Measurements from ENCODE around the gene YDJC.
"Not testable (repeated sequence)": the region's sequence is repeated elsewhere in the genome, so short reads cannot be mapped to it uniquely, and the experiment has no call there.

Gene YDJC

DNA sequence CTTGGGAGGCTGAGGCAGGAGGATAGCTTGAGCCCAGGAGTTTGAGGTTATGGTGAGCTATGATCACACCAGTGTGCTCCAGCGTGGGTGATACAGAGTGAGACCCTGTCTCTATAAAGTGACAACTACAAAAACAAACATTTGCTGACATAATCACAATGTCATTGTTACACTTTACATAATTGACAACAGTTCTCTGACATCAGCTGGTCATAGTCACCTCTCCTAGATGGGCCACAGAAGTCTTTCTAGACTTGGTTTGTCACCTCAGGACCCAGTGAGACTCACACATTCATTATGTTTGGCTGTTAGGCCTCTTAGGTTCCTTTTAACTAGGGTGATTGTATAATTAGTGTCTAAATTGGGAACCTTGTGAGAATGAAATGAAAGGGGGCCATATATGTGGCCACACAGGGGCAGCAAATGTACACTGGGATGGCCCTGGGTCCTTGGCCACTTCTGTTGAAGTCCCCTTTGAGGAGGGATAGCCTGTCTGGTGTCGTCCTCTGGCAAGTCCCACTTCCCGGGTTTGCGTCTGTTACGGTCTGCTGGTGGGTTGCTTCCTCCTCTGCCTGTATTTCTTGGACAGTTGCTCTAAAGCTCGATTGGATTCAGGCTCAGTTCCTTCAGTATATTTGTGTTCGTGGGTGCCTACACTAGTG lies 30.2 kb upstream of the YDJC start:
- no peak overlapping the region for H3K4me3 Mint-ChIP-seq
- no peaks in the 10 kb centered on the region for H3K9me3 Mint-ChIP-seq
- no peaks in the 10 kb centered on the region for H3K36me3 Mint-ChIP-seq (ENCODE audit: low read depth)
- H3K27me3 Mint-ChIP-seq = no peaks in the 10 kb centered on the region
- peaks cover 23% of the 10 kb centered on the region for H3K4me1 Mint-ChIP-seq (ENCODE audit: low read depth)
- H3K27ac Mint-ChIP-seq = no peak overlapping the region

DNA sequence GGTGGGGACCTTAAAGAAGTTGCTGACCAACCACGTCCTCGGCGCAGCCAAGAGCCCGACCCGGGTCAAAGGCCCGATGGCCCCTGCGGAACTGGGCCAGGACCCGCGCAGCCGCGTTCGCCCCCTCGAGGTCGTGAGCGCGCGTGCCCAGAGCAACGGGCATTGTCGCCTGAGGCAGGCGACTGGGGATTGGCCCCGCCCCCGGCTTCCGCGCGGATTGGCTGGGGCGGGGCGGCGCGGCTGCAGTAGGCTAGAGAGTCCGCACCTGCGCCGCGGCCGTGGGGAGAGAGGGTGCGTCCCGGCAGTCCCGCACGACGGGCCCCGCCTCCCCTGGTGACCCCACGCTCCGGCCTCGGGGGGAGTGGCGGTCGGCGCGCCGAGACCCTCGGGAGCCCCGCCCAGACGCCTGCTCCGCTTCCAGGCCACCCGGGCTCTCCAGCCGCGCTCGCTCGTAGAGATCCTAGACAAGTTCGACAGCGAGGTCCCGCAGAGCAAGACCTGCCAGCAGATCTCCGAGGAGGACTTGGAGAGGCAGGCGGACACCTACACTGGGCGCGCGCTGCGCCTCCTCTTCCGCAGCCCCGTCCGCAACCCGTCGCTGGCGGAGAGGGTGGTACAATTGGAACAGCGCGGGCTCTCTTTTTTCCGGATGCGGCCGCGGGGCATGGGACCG lies 27.7 kb upstream of the YDJC start:
- Mint-ChIP-seq H3K27me3 (no peaks in the 10 kb centered on the region), H3K4me1 (ENCODE audit: low read depth) (peaks cover 21% of the 10 kb centered on the region), H3K9me3 (no peaks in the 10 kb centered on the region), H3K27ac (no peak overlapping the region), H3K36me3 (ENCODE audit: low read depth) (no peaks in the 10 kb centered on the region), H3K4me3 (peak overlapping the region; percentile 82)

DNA sequence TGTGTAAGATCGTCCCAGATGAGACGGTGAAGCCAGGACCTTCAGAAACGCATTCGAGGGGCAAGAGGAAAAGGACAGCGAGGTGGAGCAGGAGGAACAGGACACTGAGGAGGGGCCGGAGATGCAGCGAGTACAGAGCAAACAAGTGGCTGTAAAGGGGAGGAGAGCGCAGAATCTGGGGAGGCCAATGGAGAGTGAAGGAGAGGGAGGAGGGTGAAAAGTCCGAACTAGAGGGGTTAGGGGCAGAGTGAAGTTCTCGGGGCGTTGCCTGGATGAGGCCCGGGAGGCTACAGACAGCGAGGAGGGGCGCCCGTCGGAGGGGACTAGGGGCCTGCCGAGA lies 27.2 kb upstream of the YDJC start:
- Mint-ChIP-seq H3K27me3 (no peaks in the 10 kb centered on the region), H3K4me3 (peak overlapping the region; percentile 64), H3K27ac (no peak overlapping the region), H3K4me1 (ENCODE audit: low read depth) (peaks cover 21% of the 10 kb centered on the region), H3K36me3 (ENCODE audit: low read depth) (no peaks in the 10 kb centered on the region), H3K9me3 (no peaks in the 10 kb centered on the region)

DNA sequence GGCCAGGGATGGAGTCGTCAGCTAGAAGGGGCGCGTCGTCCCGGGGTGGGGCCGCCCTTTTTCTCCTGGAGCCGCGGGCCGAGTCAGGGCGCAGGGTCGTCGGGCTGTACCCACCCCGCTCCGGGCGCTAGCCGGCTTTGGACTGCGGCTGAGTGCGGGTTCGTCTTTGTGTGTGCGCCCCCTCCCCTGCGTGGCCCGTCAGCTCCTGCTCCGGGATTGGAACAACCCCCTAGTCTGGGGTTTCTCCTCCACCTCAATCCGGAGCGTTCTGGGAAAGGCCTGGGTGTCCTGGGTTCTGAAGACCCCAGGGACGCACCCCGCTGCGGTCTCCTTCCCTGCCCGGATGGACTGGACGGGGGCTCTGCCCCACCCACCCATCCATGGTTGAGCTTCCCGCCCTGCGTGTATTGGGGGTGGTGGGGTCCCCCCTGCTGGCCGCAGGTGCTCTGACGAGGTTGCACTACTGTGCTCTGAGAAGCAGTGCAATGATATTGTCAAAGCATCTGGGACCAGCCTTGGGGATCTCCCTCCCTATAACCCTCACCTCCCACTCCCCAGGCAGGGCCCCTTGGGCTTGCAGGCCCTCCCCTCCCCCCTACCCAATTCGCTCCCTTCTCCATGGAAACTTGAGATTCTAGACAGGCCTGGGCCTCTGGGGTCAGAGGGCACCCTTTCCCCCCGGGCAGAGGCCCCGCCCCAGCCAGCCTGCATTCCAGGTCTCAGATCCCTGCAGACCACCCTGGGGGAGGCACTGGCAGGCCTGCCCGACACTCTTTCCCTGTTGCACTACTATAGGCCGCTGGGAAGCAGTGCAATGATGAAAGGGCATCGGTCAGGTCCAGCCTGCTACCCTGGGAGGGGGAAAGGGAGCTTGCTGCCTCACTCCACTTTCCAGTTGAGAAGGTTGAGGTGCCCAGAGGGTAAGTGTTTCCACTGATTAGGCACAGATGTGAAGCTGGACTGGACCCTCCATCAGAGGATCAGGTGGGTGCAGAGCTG lies 23.0 kb upstream of the YDJC start:
- H3K27me3 Mint-ChIP-seq = no peaks in the 10 kb centered on the region
- H3K4me1 Mint-ChIP-seq (ENCODE audit: low read depth) = peaks cover 33% of the 10 kb centered on the region
- peak overlapping the region; percentile 84 for H3K4me3 Mint-ChIP-seq
- peaks cover 14% of the 10 kb centered on the region for H3K36me3 Mint-ChIP-seq (ENCODE audit: low read depth)
- no peak overlapping the region for H3K27ac Mint-ChIP-seq
- H3K9me3 Mint-ChIP-seq = no peaks in the 10 kb centered on the region

DNA sequence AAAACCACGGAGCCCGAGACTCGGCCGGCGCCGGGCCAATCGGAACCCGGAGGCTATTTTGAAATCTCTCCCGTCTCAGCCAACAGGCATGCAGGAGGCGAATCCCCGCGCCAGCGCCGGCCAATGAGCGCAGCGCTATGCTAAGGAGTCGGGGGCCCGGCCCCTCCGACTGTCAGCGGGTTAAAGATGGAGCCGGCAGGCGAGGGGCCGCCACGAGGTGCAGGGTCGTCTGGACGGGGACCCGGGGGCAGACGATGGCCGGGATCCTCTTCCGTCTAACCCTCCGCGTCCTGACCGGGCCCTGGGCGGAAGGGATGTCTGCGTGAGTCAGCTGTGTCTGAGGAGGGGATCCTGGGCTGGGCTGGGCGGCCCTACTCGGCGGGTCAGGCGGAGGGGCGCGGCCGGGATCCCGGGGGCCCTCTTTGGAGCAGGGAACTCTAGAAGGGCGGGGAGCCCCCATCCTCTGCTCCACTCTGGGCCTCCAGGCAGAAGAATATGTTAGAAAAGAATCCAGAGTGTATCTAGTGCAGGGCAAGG lies 22.3 kb upstream of the YDJC start:
- H3K4me3 Mint-ChIP-seq = peak overlapping the region; percentile 84
- H3K9me3 Mint-ChIP-seq = no peaks in the 10 kb centered on the region
- H3K36me3 Mint-ChIP-seq (ENCODE audit: low read depth) = peaks cover 14% of the 10 kb centered on the region
- H3K27ac Mint-ChIP-seq = peak overlapping the region; percentile 78
- no peaks in the 10 kb centered on the region for H3K27me3 Mint-ChIP-seq
- peaks cover 28% of the 10 kb centered on the region for H3K4me1 Mint-ChIP-seq (ENCODE audit: low read depth)

DNA sequence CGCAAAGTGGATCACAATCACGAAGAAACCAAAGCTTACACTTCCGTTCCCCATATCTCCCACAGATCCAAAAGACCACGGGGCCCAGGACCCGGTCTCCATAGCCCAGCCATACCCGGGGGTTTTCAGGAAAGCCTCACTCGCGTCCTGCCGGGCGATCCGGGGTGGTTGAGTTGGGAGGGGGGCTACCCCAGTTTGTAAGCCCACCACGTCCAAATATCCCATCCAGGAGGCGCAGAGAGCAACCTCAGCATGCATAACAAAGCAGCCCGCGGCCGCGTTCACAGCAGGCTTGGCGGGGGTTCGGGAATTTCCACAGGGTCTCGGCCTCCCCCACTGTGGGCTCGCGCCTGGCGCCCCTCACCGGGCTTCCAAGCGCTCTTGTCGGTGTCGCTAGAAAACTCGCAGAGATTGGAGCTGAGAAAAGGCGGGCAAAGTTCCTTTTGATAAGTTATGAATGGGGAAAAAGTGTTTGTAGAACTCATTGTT lies 21.7 kb upstream of the YDJC start:
- Mint-ChIP-seq H3K4me1 (ENCODE audit: low read depth) (peaks cover 27% of the 10 kb centered on the region), H3K27ac (peak overlapping the region; percentile 78)

DNA sequence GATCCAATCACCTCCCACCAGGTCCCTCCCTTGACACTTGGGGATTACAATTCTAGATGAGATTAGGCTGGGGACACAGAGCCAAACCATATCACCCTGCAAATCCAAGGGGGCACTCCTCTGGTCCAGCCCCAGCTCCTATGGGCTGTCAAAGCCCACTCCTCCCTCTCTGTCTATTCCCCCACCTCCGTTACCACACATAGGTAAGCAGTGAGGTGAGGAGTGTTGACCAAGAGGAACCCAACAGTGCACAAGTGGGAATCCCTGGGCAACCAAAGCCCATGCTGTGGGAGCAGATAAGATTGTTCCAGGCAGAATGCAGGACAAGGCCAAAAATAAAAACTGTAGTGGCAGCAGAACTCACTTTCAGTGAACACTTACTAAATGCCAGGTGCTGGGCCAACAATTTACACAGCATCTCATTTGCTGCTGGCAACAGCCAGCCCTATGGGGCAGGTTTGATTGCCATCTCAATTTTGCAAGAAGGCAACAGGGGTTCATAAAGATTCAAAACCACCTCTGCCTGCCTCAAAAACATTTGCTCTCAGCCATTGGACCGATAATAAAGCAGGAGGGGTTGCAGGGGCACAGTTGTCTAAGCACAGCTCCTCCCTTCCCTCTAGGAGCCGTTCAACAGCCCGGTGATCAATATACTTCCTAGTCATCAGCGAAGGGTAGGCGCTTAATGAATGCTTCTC lies 21.1 kb upstream of the YDJC start:
- no peaks in the 10 kb centered on the region for H3K27me3 Mint-ChIP-seq
- H3K27ac Mint-ChIP-seq = peak overlapping the region; percentile 78
- H3K9me3 Mint-ChIP-seq = no peaks in the 10 kb centered on the region
- peaks cover 23% of the 10 kb centered on the region for H3K36me3 Mint-ChIP-seq (ENCODE audit: low read depth)
- peaks cover 26% of the 10 kb centered on the region for H3K4me1 Mint-ChIP-seq (ENCODE audit: low read depth)
- H3K4me3 Mint-ChIP-seq = peak overlapping the region; percentile 84

More for the DNA sequence above, 21.7 kb upstream of the YDJC start:
- Mint-ChIP-seq H3K4me3 (peak overlapping the region; percentile 84), H3K9me3 (no peaks in the 10 kb centered on the region), H3K36me3 (ENCODE audit: low read depth) (peaks cover 18% of the 10 kb centered on the region), H3K27me3 (no peaks in the 10 kb centered on the region)

DNA sequence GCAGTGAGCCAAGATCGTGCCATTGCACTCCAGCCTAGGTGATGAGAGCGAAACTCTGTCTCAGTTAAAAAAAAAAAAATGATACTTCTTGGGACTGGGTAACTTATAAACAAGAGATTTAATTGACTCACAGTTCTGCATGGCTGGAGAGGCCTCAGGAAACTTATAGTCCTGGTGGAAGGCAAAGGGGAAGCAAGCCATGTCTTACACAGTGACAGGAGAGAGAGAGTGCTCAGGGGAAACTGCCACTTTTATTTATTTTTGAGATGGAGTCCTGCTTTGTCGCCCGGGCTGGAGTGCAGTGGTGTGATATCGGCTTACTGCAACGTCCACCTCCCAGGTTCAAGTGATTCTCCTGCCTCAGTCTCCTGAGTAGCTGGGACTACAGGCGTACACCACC lies 20.5 kb upstream of the YDJC start:
- Mint-ChIP-seq H3K4me1 (ENCODE audit: low read depth) (peaks cover 26% of the 10 kb centered on the region), H3K27me3 (no peaks in the 10 kb centered on the region), H3K36me3 (ENCODE audit: low read depth) (peaks cover 26% of the 10 kb centered on the region), H3K9me3 (no peaks in the 10 kb centered on the region), H3K4me3 (peak overlapping the region; percentile 84), H3K27ac (no peak overlapping the region)

DNA sequence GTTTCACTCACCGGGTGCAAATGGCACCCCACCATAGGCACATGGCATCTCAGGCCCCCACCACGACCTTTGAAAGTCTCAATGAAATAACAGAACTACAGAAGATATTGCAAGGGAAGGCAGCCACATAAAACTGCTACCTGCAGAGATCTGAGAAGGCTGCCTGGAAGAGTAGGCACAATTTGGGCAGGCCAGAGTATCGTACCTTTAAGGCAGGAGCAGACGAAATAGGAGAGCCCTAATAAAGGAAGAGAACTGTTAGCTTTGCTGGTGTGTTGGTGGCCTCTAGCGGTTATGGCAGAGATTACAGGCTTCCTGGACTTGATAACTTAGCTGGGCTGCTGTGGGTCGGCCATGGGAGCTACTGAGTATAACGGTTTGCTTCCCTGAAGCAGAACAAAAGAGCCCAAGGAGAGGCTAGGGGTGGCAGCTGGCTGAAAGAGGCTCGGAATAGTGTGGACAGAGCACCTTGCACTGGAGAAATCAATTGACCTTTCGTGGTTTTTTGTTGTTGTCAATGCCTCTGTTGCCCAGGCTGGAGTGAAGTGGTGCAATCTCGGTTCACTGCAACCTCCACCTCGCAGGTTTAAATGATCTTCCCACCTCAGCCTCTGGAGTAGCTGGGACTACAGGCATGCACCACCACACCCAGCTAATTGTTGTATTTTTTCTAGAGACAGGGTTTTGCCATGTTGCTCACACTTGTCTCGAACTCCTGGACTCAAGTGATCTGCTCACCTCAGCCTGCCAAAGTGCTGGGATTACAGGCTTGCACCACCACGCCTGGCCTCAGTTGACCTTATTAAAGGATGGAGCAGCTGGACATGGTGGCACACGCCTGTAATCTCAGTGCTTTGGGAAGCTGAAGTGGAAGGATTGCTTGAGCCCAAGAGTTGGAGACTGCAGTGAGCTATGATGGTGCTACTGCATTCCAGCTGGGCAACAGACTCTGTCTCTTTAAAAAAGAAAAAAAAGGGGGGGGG lies 17.1 kb upstream of the YDJC start:
- Mint-ChIP-seq H3K27ac (peak overlapping the region; percentile 52), H3K9me3 (no peaks in the 10 kb centered on the region)

DNA sequence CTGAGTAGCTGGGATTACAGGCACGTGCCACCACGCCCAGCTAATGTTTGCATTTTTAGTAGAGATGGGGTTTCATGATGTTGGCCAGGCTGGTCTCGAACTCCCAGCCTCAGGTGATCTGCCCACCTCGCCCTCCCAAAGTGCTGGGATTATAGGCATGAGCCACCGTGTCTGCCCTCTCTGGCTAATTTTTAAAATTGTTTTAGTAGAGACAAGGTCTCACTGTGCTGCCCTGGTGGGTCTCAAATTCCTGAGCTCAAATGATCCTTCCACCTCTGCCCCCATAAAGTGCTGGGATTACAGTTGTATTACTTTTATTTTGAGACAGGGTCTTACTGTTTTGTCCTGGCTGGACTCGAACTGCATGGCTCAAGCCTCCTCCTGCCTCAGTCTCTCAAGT lies 15.7 kb upstream of the YDJC start:
- Mint-ChIP-seq H3K4me1 (ENCODE audit: low read depth) (peaks cover 39% of the 10 kb centered on the region), H3K36me3 (ENCODE audit: low read depth) (peaks cover 39% of the 10 kb centered on the region)
- H3K4me3 Mint-ChIP-seq, H3K27me3 Mint-ChIP-seq, H3K9me3 Mint-ChIP-seq, H3K27ac Mint-ChIP-seq: not testable (repeated sequence)

More for the DNA sequence above, 17.1 kb upstream of the YDJC start:
- H3K4me1 Mint-ChIP-seq (ENCODE audit: low read depth) = peaks cover 40% of the 10 kb centered on the region
- peaks cover 39% of the 10 kb centered on the region for H3K36me3 Mint-ChIP-seq (ENCODE audit: low read depth)
- H3K4me3 Mint-ChIP-seq = peak overlapping the region; percentile 40
- H3K27me3 Mint-ChIP-seq = no peaks in the 10 kb centered on the region

DNA sequence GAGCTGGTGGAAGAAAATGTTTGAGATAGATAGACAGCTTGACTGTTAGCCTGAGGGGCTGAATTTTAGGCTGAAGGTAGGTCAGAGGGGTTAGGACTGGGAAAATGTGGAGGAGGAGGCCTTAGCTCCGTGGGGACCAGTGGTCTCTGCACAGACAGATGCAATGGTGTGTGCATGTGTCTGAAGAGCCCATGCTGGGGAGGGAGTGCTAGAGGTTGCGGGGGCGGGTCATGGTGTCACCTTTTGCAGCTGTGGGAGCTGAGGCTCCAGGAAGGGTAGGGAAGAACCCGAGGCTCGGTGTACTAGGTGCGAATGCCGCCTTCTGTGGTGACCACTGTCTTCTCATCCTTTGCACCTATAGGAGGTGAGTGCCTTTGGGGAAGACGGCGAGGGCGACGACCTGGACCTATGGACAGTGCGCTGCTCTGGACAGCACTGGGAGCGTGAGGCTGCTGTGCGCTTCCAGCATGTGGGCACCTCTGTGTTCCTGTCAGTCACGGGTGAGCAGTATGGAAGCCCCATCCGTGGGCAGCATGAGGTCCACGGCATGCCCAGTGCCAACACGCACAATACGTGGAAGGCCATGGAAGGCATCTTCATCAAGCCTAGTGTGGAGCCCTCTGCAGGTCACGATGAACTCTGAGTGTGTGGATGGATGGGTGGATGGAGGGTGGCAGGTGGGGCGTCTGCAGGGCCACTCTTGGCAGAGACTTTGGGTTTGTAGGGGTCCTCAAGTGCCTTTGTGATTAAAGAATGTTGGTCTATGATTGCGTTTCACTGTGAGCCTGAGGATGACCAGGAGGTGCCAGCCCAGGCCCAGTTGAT lies 13.9 kb upstream of the YDJC start:
- H3K4me3 Mint-ChIP-seq = peak overlapping the region; percentile 90
- H3K4me1 Mint-ChIP-seq (ENCODE audit: low read depth) = peaks cover 34% of the 10 kb centered on the region
- H3K36me3 Mint-ChIP-seq (ENCODE audit: low read depth) = peaks cover 27% of the 10 kb centered on the region
- peak overlapping the region; percentile 76 for H3K27ac Mint-ChIP-seq
- H3K9me3 Mint-ChIP-seq = no peaks in the 10 kb centered on the region
- peaks cover 8% of the 10 kb centered on the region for H3K27me3 Mint-ChIP-seq

DNA sequence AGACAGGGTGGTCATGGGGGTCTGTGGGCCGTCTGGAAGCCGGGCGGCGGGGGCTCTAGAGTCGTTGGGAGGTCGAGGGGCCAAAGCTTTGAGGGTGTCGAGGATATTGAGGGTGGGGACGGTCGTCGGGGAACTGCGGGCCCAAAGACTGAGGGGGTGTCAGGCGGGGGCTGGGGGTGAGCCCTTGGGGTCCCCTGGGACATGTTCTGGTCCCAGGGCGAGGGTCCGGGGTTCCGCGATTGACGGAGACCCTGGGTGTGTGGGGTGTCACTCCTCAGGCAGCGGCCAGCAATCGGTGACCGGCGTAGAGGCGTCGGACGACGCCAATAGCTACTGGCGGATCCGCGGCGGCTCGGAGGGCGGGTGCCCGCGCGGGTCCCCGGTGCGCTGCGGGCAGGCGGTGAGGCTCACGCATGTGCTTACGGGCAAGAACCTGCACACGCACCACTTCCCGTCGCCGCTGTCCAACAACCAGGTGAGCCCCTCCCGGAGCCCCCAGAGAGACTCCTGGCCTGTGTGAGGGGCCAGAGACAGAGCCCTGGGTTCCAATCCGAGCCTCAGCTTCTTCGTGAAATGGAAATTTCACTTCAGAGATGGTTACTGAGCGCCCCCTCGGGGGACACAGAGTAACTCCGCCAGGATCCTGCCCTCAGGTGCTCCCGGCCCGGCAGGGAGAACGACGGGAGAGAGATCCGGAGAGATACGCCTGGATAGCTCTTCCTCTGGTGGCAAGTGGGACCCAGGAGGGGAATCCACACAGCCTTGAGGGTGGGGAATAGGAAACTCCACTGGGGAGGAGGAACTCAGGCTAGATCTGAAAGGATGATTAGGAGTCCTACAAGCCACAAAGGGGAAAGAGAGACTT lies 13.0 kb upstream of the YDJC start:
- Mint-ChIP-seq H3K27me3 (peaks cover 8% of the 10 kb centered on the region), H3K4me3 (peak overlapping the region; percentile 90), H3K9me3 (no peaks in the 10 kb centered on the region), H3K27ac (peak overlapping the region; percentile 76), H3K36me3 (ENCODE audit: low read depth) (peaks cover 25% of the 10 kb centered on the region), H3K4me1 (ENCODE audit: low read depth) (peaks cover 34% of the 10 kb centered on the region)
